ELF-1 (cell line): Measurements from ENCODE around the gene DBNDD1.
A peak's percentile ranks its signal among the peaks of the same experiment; 100 is the strongest.

Experiments
- DNase-seq: peaks from one replicate; pipeline ENCODE4 v3.0.0-alpha.2; 2016; ENCODE audit warnings: low read depth, low spot score

The DBNDD1 gene

DNA sequence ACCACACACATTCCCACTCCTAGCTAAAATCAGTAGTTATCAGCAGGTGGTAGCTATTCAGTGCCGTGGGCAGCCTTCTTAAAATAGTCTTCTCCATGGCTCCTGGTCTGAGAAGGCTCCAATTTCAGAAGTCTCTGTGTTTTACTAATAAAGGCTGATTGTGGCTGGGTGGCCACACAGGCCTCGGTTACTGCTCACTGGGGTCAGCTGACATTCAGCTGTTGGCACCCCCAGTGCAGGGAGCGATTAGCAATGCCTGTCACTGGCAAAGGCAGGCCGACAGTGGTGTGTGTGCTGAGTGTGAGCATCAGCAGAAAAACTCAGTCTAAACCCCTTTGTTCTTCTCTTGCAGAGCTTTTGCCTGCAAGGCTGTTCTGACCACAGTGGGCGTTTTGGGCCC is 16.6 kb upstream of the DBNDD1 start:
- DNase-seq = peak; percentile 49

DNA sequence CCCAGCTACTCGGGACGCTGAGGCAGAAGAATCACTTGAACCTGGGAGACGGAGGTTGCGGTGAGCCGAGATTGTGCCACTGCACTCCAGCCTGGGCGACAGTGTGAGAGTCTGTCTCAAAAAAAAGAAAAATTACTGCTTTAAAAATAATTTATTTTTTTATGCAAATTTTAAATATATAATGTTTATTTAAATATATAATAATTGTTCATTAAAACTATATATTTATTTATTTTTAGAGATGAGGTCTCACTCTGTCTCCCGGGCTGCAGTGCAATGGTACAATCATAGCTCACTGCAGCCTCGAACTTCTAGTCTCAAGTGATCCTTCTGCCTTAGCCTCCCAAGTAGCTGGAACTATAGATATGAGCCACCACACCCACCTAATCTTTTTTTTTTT is 15.2 kb upstream of the DBNDD1 start:
- DNase-seq = no peak

GRCh38 chr16:90033387-90033786 is 14.1 kb upstream of the DBNDD1 start:
- DNase-seq = no peak

DNA sequence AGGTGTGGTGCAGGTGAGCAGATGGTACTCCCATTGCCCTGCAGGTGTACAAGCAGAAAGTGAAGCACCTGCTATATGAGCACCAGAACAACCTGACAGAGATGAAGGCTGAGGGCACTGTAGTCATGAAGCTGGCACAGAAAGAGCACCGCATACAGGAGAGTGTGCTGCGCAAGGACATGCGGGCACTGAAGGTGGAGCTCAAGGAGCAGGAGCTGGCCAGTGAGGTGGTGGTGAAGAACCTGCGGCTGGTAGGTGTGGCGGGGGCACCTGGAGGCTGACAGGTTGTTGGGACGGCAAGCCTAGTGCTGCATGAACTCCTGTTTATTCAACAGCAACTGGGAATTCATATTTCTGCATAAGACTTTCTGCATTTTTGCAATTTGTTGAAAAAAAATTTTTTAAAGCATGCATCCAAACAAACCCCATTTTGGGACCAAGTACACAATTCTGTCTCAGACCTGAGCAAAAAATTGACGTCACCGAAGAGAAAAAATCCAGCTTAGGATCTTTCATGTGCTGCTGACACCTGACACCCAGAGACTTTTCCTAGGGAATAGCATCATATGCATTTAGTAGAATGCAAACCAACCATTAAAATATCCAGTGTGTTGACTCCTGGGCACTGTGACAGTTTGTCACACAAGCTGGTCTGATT is 13.5 kb upstream of the DBNDD1 start:
- DNase-seq = no peak

GRCh38 chr16:90031931-90032673 is 12.8 kb upstream of the DBNDD1 start:
- DNase-seq = no peak

DNA sequence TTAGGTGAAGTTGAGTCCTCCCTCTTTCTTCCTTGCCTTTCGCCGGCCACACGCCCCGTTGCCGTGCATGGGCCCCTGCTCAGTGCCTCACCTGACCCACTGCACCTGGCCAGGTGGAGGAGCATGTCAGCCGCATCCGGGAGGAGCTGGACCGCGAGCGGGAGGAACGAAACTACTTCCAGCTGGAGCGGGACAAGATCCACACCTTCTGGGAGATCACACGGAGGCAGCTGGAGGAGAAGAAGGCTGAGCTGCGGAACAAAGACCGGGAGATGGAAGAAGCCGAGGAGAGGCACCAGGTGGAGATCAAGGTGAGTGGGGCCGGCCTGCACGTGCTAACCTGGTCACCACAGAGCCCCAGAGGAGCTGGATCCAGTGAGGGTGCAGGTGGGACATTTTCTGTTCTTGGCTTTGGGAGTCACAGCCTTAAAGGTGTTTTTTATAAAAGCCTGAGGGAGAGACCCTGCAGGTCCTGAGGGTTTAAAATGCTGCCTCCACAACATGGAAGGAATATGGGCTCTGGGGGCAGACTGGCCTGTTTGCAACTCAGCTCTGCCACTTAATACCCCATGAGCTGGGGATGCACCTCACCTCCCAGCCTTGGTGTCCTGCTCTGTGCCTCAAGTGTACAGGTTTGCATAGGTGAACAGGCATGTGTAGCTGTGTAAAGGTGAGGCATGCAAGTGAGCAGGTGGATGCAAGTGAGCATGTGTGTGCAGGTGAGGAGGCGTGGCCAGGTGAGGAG is 12.1 kb upstream of the DBNDD1 start:
- DNase-seq = no peak

DNA sequence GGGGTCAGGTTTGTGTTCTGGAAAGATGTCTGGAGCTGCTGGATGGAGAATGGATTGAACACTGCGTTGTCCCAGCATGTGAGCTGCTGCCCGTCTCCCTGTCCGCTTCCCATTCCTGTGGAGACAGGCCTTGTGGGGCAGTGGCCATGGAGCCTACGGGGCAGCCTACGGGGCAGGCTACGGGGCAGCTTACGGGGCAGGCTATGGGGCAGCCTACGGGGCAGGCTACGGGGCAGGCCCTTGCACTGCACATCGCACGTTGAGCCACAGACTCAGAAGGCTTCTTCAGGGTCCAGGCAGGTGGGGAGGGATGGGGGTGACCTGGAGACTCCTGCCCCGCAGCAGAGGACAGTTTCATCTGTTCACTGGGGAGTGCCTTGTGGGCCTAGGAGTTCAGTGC is 9.7 kb upstream of the DBNDD1 start:
- no peak for DNase-seq

- DNase-seq = no peak
Measured at GRCh38 chr16:90027611-90028010, 8.4 kb upstream of the DBNDD1 start.

- no peak for DNase-seq
Measured at GRCh38 chr16:90026135-90026534, 6.9 kb upstream of the DBNDD1 start.

GRCh38 chr16:90023078-90023447 is 3.8 kb upstream of the DBNDD1 start:
- peak; percentile 42 for DNase-seq

DNA sequence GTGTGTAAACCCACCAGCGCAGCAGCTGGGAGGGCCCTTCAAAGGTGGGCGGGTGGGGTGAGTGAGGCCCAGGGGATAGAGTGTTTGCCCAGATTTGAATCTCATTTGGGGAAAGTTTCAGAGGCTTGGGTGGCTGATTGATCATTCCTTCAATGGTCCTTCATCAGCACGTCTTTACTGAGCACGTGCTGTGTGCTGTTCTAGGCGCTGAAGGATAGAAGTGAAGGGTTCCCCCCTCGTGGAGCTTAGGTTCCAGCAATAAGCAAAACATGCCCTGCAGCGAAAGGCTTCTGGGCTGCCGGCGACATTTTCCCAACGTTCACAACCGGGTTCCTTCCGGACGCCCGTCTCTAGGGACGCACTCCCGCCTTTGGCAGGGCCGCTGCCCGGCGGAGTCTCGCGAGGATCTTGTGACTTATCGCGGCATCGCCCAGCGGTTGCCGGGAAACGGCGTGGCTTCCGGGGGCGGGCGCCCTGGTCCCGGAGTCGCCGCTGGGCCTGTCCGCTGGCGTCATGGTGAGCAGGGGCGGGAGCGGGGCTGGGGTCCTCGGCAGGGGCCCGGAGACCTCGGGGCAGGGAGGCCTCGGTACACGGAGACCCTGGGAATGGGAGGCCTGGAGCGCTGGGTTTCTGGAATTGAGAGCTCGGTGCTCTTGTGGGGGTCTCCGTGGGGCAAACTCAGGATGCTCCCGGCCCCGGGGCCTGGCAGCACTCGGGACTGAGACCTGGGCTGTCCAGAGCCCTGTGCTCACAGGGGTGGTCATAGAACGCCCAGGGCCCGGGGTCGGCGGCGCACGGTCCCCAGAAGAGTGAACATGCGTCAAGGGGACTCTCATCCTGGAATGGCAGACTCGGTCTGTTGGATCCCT is 3.2 kb upstream of the DBNDD1 start:
- DNase-seq = peak; percentile 93

DNA sequence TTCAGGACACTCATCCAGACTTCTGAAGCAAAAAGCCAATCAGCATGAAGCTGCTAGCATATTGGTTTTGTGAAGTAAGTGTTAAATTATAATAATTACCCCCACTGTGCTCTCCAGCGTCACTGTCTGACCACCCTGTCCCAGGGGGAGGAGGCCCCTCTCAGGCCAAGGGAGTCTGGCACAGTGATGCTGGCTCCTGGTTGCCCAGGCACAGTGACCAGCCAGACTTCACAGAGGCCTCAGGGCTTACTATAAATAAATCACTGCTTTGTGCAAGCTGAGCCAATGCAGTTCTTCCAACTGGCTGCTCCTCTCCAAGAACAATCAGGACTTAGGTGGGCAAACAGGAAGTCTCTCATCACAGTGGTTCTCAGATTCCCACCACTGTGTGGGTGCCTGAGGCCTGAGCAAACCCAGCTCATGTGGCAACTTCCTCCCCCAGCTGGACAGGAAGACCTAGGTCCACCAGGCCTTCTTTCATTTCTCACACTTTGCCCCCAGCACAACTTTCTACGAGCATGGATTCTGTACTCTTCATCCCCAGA is 1.7 kb upstream of the DBNDD1 start:
- DNase-seq = peak; percentile 75

- DNase-seq = peak; percentile 52
Measured at GRCh38 chr16:90020260-90020837, 1.1 kb upstream of the DBNDD1 start.

- peak; percentile 59 for DNase-seq
Measured at GRCh38 chr16:90019543-90020259, 445 bp upstream of the DBNDD1 start.

DNA sequence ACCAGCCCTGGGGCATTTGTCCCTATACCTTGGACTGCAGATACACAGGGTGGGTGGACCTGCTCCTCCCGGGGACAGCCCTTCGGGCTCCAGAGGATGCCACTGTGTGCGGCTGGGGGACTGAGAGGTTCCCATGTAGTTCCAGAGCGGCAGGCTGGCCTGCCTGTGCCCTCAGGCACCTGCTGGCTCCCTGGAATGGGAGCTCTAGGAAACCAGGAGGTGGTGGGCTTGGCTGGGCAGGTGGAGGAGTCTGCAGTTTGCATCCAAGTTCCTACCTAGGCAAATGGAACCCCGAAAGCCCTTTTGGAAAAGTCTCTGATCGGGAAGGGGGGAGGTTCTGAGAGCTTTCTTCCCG is 982 bp downstream of the DBNDD1 start:
- DNase-seq = peak; percentile 84

DNA sequence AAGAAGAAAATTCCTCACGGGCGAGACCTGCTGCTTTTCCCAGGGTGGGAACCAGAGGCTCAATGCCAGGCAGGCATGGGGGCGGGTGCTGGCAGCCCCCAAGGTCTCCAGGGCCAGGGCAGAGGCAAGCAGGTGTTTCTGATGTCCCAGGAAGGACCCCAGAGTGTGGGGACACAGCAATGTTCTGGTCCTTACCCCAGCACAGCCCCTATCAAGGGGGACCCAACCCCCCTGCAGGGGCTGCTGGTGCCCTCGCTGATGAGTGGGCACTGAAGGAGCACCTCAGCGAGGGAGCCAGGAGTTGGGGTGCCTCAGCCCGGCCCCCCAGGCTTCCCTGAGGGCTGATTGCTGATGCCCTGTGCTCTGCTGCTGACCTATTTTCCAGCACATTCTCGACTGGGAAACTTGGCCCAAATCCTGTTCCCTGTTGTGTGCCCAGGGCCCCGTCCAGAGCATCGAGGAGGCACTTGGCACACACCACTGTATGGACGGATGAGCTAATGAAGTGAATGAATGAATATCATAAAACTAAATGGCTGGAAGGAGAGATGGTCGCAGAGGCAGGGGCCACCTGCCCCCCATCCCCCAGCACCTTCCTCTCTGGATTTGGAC is 2.8 kb downstream of the DBNDD1 start:
- no peak for DNase-seq

- no peak for DNase-seq
Measured at GRCh38 chr16:90015586-90016338, 3.5 kb downstream of the DBNDD1 start.

GRCh38 chr16:90012991-90013745 is 6.1 kb downstream of the DBNDD1 start:
- no peak for DNase-seq
